Mesenchymal stem cell (in vitro differentiated cells and primary cell): ENCODE results near the gene GLP2R.

Experiments
- DNase-seq: peaks from one replicate; pipeline ENCODE4 v3.0.0-alpha.2; 2013
- H2AFZ ChIP-seq: one replicate; pipeline ENCODE4 v1.6.1; 2013; ENCODE audit warnings: low read depth, mild to moderate bottlenecking, control low read depth, inconsistent platforms, low read length, moderate library complexity
- H2AK5ac ChIP-seq: 2 replicates; pipeline ENCODE4 v1.6.1; 2013; ENCODE audit warnings: low read length, moderate library complexity, mild to moderate bottlenecking, inconsistent platforms; ENCODE audit not compliant: severe bottlenecking
- H2BK120ac ChIP-seq: one replicate; pipeline ENCODE4 v1.6.1; 2013; ENCODE audit warnings: low read depth, mild to moderate bottlenecking, inconsistent platforms, low read length, moderate library complexity
- H2BK12ac ChIP-seq, 2 experiments: one replicate each; pipeline ENCODE4 v1.6.1; 2013; ENCODE audit warnings: inconsistent platforms in 2 of 2, low read length in 2 of 2, mild to moderate bottlenecking in 2 of 2, moderate library complexity in 2 of 2, control low read depth in 1 of 2
- H2BK15ac ChIP-seq: one replicate; pipeline ENCODE4 v1.6.1; 2013; ENCODE audit warnings: mild to moderate bottlenecking, low read depth, inconsistent platforms; ENCODE audit not compliant: poor library complexity, severe bottlenecking
- H2BK5ac ChIP-seq: 2 replicates; pipeline ENCODE4 v1.6.1; 2013; ENCODE audit warnings: low read depth, mild to moderate bottlenecking, low read length, control low read depth, inconsistent platforms; ENCODE audit not compliant: poor library complexity, severe bottlenecking
- H3K14ac ChIP-seq, 2 experiments: one replicate each; pipeline ENCODE4 v1.6.1; 2013; ENCODE audit warnings: inconsistent platforms in 2 of 2, low read length in 2 of 2, control low read depth in 1 of 2, mild to moderate bottlenecking in 1 of 2, moderate library complexity in 1 of 2
- H3K18ac ChIP-seq, 2 experiments: one replicate each; pipeline ENCODE4 v1.6.1; 2013; ENCODE audit warnings: inconsistent platforms in 2 of 2, low read length in 2 of 2, control low read depth in 1 of 2, low read depth in 1 of 2, mild to moderate bottlenecking in 1 of 2
- H3K23ac ChIP-seq, 2 experiments: one replicate each; pipeline ENCODE4 v1.6.1; 2013; ENCODE audit warnings: inconsistent platforms in 2 of 2, low read length in 2 of 2, mild to moderate bottlenecking in 2 of 2, moderate library complexity in 2 of 2, control low read depth in 1 of 2
- H3K27ac ChIP-seq: 2 replicates; pipeline ENCODE4 v1.5.1; 2013; ENCODE audit warnings: mild to moderate bottlenecking, moderate library complexity, low read length, control low read depth, inconsistent platforms; ENCODE audit not compliant: poor library complexity, severe bottlenecking
- H3K27me3 ChIP-seq, 2 experiments: 2 replicates each; pipeline versions ENCODE4 v1.6.1 to v1.7.0; 2013; ENCODE audit warnings: low read length in 2 of 2, mild to moderate bottlenecking in 2 of 2, moderate library complexity in 2 of 2, control low read depth in 1 of 2, inconsistent platforms in 1 of 2; ENCODE audit not compliant: control insufficient read depth in 1 of 2, insufficient read depth in 1 of 2
- H3K36me3 ChIP-seq, 2 experiments: 2 replicates each; pipeline versions ENCODE4 v1.6.1 to v1.7.0; 2013; ENCODE audit warnings: low read length in 2 of 2, control low read depth in 1 of 2, inconsistent platforms in 1 of 2, low read depth in 1 of 2, mild to moderate bottlenecking in 1 of 2; ENCODE audit not compliant: insufficient read depth in 2 of 2, control insufficient read depth in 1 of 2
- H3K4ac ChIP-seq, 2 experiments: one replicate each; pipeline ENCODE4 v1.6.1; 2013; ENCODE audit warnings: inconsistent platforms in 2 of 2, low read length in 2 of 2, mild to moderate bottlenecking in 2 of 2, moderate library complexity in 2 of 2, control low read depth in 1 of 2, low read depth in 1 of 2
- H3K4me1 ChIP-seq: 2 replicates; pipeline ENCODE4 v1.6.1; 2013; ENCODE audit warnings: low read depth, low read length, control low read depth; ENCODE audit not compliant: control insufficient read depth, insufficient read depth
- H3K4me2 ChIP-seq: 2 replicates; pipeline ENCODE4 v1.6.1; 2013; ENCODE audit warnings: low read length, mild to moderate bottlenecking, inconsistent platforms; ENCODE audit not compliant: poor library complexity, severe bottlenecking
- H3K4me3 ChIP-seq, 2 experiments: 2 replicates each; pipeline versions ENCODE4 v1.5.1 to v1.7.0; 2013; ENCODE audit warnings: low read length in 2 of 2, mild to moderate bottlenecking in 2 of 2, control low read depth in 1 of 2, low read depth in 1 of 2; ENCODE audit not compliant: insufficient read depth in 1 of 2
- H3K79me1 ChIP-seq: replicated peaks from 2 replicates; pipeline ENCODE4 v1.6.1; 2013; ENCODE audit warnings: mild to moderate bottlenecking, control low read depth, low read length, inconsistent platforms; ENCODE audit not compliant: poor library complexity, severe bottlenecking
- H3K9ac ChIP-seq: 2 replicates; pipeline ENCODE4 v1.7.0; 2013; ENCODE audit warnings: mild to moderate bottlenecking, low read length, moderate library complexity
- H3K9me3 ChIP-seq: 2 replicates; pipeline ENCODE4 v1.7.0; 2013; ENCODE audit warnings: mild to moderate bottlenecking, low read length; ENCODE audit not compliant: control insufficient read depth
- H4K8ac ChIP-seq: one replicate; pipeline ENCODE4 v1.6.1; 2013; ENCODE audit warnings: inconsistent platforms, mild to moderate bottlenecking, low read length, moderate library complexity
- H4K91ac ChIP-seq: one replicate; pipeline ENCODE4 v1.6.1; 2013; ENCODE audit warnings: mild to moderate bottlenecking, low read length, inconsistent platforms
- WGBS: methylation state at CpG from one replicate; pipeline ENCODE4 v1.1.7; 2013; ENCODE audit warnings: mixed read lengths; 5-methylcytosine and 5-hydroxymethylcytosine counted together

GLP2R gene

DNA sequence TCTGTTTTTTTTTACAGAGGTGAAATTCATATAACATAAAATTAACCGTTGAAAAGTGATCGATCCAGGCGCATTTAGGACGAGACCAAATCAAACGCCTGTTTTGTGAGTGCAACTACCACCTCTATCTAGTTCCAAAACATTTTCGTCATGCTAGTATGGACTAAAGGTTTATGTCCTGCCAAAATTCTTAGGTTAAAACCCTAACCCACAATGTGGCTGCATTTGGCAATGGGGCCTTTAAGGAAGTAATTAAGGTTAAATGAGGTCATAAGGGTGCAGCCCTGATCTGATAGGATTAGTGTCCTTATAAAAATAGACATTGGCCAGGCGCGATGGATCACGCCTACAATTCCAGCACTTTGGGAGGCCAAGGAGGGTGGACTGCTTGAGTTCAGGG lies 112.2 kb downstream of the GLP2R start:
- Histone ChIP-seq H4K91ac (no peak overlapping the region), H3K4me2 (no peak overlapping the region), H4K8ac (no peak overlapping the region), H3K27me3 (no peaks in the 10 kb centered on the region), H3K18ac (no peak overlapping the region), H2BK12ac (no peak overlapping the region), H3K9me3 (peaks cover 10% of the 10 kb centered on the region), H3K4me3 (no peak overlapping the region), H2BK5ac (no peak overlapping the region), H3K79me1 (no peaks in the 10 kb centered on the region), H3K9ac (peak overlapping the region; percentile 5), H3K4me1 (peaks cover 2% of the 10 kb centered on the region), H3K4ac (no peak overlapping the region), H3K14ac (no peak overlapping the region), H2AFZ (no peak overlapping the region), H2BK15ac (no peak overlapping the region), H2BK120ac (no peak overlapping the region), H3K36me3 (peaks cover 41 to 83% of the 10 kb centered on the region in 2 experiments), H2AK5ac (no peak overlapping the region), H3K27ac (no peak overlapping the region), H3K23ac (no peak overlapping the region)
- no peak for DNase-seq
- WGBS = 95% methylated on average over 8 of the region's 9 CpGs

GRCh38 chr17:9938764-9939163 lies 113.0 kb downstream of the GLP2R start:
- Histone ChIP-seq H3K9me3 (peaks cover 10% of the 10 kb centered on the region), H2BK5ac (no peak overlapping the region), H3K79me1 (no peaks in the 10 kb centered on the region), H4K91ac (no peak overlapping the region), H2BK120ac (no peak overlapping the region), H2AFZ (no peak overlapping the region), H2BK12ac (no peak overlapping the region), H3K27me3 (no peaks in the 10 kb centered on the region), H3K23ac (no peak overlapping the region), H3K4ac (no peak overlapping the region), H3K4me1 (peaks cover 2% of the 10 kb centered on the region), H3K27ac (no peak overlapping the region), H4K8ac (no peak overlapping the region), H3K9ac (no peak overlapping the region), H3K4me3 (no peak overlapping the region), H3K18ac (no peak overlapping the region), H3K14ac (no peak overlapping the region), H3K4me2 (no peak overlapping the region), H2BK15ac (no peak overlapping the region), H3K36me3 (peaks cover 47 to 84% of the 10 kb centered on the region in 2 experiments), H2AK5ac (no peak overlapping the region)
- no peak for DNase-seq
- WGBS = 90% methylated on average over 1 of the region's 1 CpG

GRCh38 chr17:9940841-9941240 lies 115.1 kb downstream of the GLP2R start:
- Histone ChIP-seq H3K79me1 (no peaks in the 10 kb centered on the region), H2BK120ac (no peak overlapping the region), H3K9ac (no peak overlapping the region), H3K36me3 (peaks cover 37 to 88% of the 10 kb centered on the region in 2 experiments), H3K18ac (no peak overlapping the region), H4K8ac (no peak overlapping the region), H2AFZ (no peak overlapping the region), H3K27me3 (no peaks in the 10 kb centered on the region), H2AK5ac (no peak overlapping the region), H3K4ac (no peak overlapping the region), H3K14ac (no peak overlapping the region), H3K4me2 (no peak overlapping the region), H2BK15ac (no peak overlapping the region), H2BK5ac (no peak overlapping the region), H2BK12ac (no peak overlapping the region), H4K91ac (no peak overlapping the region), H3K4me3 (no peak overlapping the region), H3K4me1 (no peaks in the 10 kb centered on the region), H3K9me3 (peaks cover 10% of the 10 kb centered on the region), H3K27ac (no peak overlapping the region), H3K23ac (no peak overlapping the region)
- WGBS = 91% methylated on average over 9 of the region's 9 CpGs
- DNase-seq = no peak

- no peak overlapping the region for H3K18ac ChIP-seq
- no peak overlapping the region for H3K4me3 ChIP-seq
- peaks cover 10% of the 10 kb centered on the region for H3K9me3 ChIP-seq
- no peak overlapping the region for H2BK120ac ChIP-seq
- no peak overlapping the region for H4K91ac ChIP-seq
- H3K79me1 ChIP-seq = no peaks in the 10 kb centered on the region
- H3K4me1 ChIP-seq = no peaks in the 10 kb centered on the region
- no peak overlapping the region for H3K23ac ChIP-seq
- H3K9ac ChIP-seq = no peak overlapping the region
- H3K4me2 ChIP-seq = no peak overlapping the region
- DNase-seq = no peak
- no peak overlapping the region for H2AFZ ChIP-seq
- WGBS = 95% methylated on average over 13 of the region's 13 CpGs
- H2BK5ac ChIP-seq = no peak overlapping the region
- H3K27me3 ChIP-seq = no peaks in the 10 kb centered on the region
- H3K14ac ChIP-seq = no peak overlapping the region
- H4K8ac ChIP-seq = no peak overlapping the region
- no peak overlapping the region for H2AK5ac ChIP-seq
- H2BK15ac ChIP-seq = no peak overlapping the region
- H3K36me3 ChIP-seq = peaks cover 34 to 88% of the 10 kb centered on the region in 2 experiments
- H2BK12ac ChIP-seq = no peak overlapping the region
- no peak overlapping the region for H3K4ac ChIP-seq
- H3K27ac ChIP-seq = no peak overlapping the region
Observed at GRCh38 chr17:9941305-9941704, 115.6 kb downstream of the GLP2R start.
